ENCODE data around the gene GLT1D1. TPM values are rescaled to one million over a fixed set of nuclear protein-coding genes. Genes with fewer than 3 reads are reported as not detected.

The GLT1D1 gene
- total and polyA plus RNA-seq, 2 donors (not counting 3 experiments of a cell fraction or from before 2014, with no cell fraction given), result not detected

GRCh38 chr12:128803788-128804187 is 49.5 kb upstream of the GLT1D1 start:
- intact Hi-C loops (cut with micrococcal nuclease), result no loop called here
- H3K9me3 ChIP-seq (replicated peaks; ENCODE audit: control insufficient read depth, insufficient read depth, low read length), result no peaks in the 10 kb centered on the region
- ChIA-PET POLR2A (no interaction called here), CTCF (no interaction called here)
- no peak overlapping the region for H3K4me2 ChIP-seq (ENCODE audit: insufficient read depth, low read length)
- no peak overlapping the region for H2AFZ ChIP-seq (ENCODE audit: low read depth, low read length)
- no peaks in the 10 kb centered on the region for H4K20me1 ChIP-seq (replicated peaks; ENCODE audit: control insufficient read depth, extremely low read depth, insufficient read depth, low read length)
- H3K4me3 ChIP-seq (replicated peaks in 1 of 3; ENCODE audit: insufficient read depth in 1 of 3, low read depth in 1 of 3, low read length in 3 of 3), result no peak overlapping the region
- H3K79me2 ChIP-seq (ENCODE audit: control insufficient read depth, insufficient read depth, low read length), result peaks cover 34% of the 10 kb centered on the region
- H3K27me3 ChIP-seq (ENCODE audit: control insufficient read depth in 2 of 2, insufficient read depth in 2 of 2, low read length in 2 of 2), result no peaks in the 10 kb centered on the region
- H3K4me1 ChIP-seq (ENCODE audit: control insufficient read depth, extremely low read depth, insufficient read depth, low read length), result peaks cover 20% of the 10 kb centered on the region
- no peak overlapping the region for H3K9ac ChIP-seq (replicated peaks; ENCODE audit: extremely low read depth, insufficient read depth, low read length)
- peaks cover 11 to 20% of the 10 kb centered on the region in 2 experiments for H3K36me3 ChIP-seq (ENCODE audit: control insufficient read depth in 2 of 2, extremely low read depth in 1 of 2, insufficient read depth in 2 of 2, low read length in 2 of 2)
- BruUV-seq (replicated peaks), result no TSS peak
- no peaks in the 10 kb centered on the region for H3K9me1 ChIP-seq (replicated peaks; ENCODE audit: control insufficient read depth, extremely low read depth, insufficient read depth, low read length)
- no peak overlapping the region for H3K27ac ChIP-seq (ENCODE audit: insufficient read depth, low read depth, low read length)
- TF ChIP-seq POLR2A (IDR thresholded peaks at IDR 0.05; ENCODE audit: low read depth, low read length) (no peak), CTCF (IDR thresholded peaks at IDR 0.05; ENCODE audit: extremely low read depth in 1 of 2, insufficient read depth in 1 of 2, low read depth in 1 of 2, low read length in 2 of 2) (no peak), MAX (IDR thresholded peaks at IDR 0.05; ENCODE audit: insufficient read depth, insufficient read length) (no peak), GATA2 (IDR thresholded peaks at IDR 0.05; ENCODE audit: insufficient read depth, insufficient read length, low read depth, low read length) (no peak), MYC (IDR thresholded peaks at IDR 0.05; ENCODE audit: low read depth, low read length) (no peak), JUN (IDR thresholded peaks at IDR 0.05; ENCODE audit: borderline replicate concordance, insufficient read depth, insufficient read length, low read depth) (no peak), POLR2AphosphoS5 (IDR thresholded peaks at IDR 0.05; ENCODE audit: insufficient read depth, low read depth, low read length) (no peak), FOS (IDR thresholded peaks at IDR 0.05; ENCODE audit: borderline replicate concordance, insufficient read depth, low read length) (no peak)
- no peak for FAIRE-seq
- no peak for DNase-seq (ENCODE audit: low read depth, low spot score)
- dilution Hi-C loops (cut with MboI; ENCODE audit: extremely low pct_ligation_motif_present, low sequenced_read_pairs), result no loop called here

All from endothelial cell of umbilical vein (primary cell).